MM.1S (cell line): ENCODE data around the gene ANKH.

Experiments
- CTCF ChIP-seq: fragments of 300-600 bp; sonication (generic); IDR thresholded peaks from 2 replicates; pipeline ENCODE4 v1.5.1; 2016; ENCODE audit warnings: antibody characterized with exemption, low read length, mixed read lengths
- EZH2phosphoT487 ChIP-seq: fragments of 300-600 bp; sonication (generic); IDR thresholded peaks from 2 replicates; pipeline ENCODE4 v1.6.1; 2018; ENCODE audit warnings: antibody characterized with exemption, low read length

GRCh38 chr5:14830210-14831005 lies 41.2 kb downstream of the ANKH start:
- TF ChIP-seq CTCF (no peak), EZH2phosphoT487 (no peak)
